Measurements from ENCODE around the gene BMERB1.

DNA sequence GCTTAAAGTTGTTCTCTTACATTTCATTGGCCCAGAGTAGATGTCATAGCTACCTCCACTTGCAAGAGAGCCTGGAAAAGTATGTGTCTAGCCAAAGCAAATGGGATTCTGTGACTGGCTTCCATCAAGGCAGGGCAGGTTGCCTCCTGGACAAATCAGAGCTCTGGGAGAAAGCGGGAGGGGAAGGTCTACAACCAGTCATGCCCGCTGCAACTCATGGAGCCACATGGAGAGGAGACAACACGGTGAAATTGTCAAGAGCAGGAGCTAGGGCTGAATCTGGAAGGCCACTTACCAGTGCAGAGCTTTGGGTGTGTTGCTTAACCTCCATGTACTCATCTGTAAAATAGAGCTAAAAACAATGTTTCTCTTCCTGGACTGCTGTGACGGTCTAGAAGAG is 124.8 kb downstream of the BMERB1 start:
- no peak for TF ChIP-seq CTCF (IDR thresholded peaks at IDR 0.05 in 8 of 11, conservative IDR thresholded peaks at IDR 0.05 in 3 of 11)
- no peak for TF ChIP-seq POLR2AphosphoS5 (IDR thresholded peaks at IDR 0.05)
